Caki2 (cell line): ENCODE results near the gene ZSWIM8. TPM values are rescaled to one million over a fixed set of nuclear protein-coding genes. Genes with fewer than 3 reads are reported as not detected.
"Not testable (repeated sequence)": the region's sequence is repeated elsewhere in the genome, so short reads cannot be mapped to it uniquely, and the experiment has no call there.

ENCODE experiments used
- DNase-seq: peaks from one replicate; pipeline ENCODE4 v3.0.0-alpha.2; 2015; ENCODE audit warnings: low read depth
- in situ Hi-C: cut with HindIII; loops from 2 replicates; pipeline ENCODE4 v1.10.0; 2016; ENCODE audit warnings: low sequenced_read_pairs, low pct_unique_long_range_greater_than_20kb, mixed read lengths
- total RNA-seq: library from RNA; depleted of rRNA; stranded (reverse); fragments of >200 nt; shearing (Covaris generic); gene quantifications from 2 replicates; pipeline ENCODE4 v1.2.3, GENCODE V29; 2014; ENCODE audit warnings: low replicate concordance

Gene ZSWIM8
- total RNA-seq, 1 experiment from 2014 or later, result 22.8 TPM

DNA sequence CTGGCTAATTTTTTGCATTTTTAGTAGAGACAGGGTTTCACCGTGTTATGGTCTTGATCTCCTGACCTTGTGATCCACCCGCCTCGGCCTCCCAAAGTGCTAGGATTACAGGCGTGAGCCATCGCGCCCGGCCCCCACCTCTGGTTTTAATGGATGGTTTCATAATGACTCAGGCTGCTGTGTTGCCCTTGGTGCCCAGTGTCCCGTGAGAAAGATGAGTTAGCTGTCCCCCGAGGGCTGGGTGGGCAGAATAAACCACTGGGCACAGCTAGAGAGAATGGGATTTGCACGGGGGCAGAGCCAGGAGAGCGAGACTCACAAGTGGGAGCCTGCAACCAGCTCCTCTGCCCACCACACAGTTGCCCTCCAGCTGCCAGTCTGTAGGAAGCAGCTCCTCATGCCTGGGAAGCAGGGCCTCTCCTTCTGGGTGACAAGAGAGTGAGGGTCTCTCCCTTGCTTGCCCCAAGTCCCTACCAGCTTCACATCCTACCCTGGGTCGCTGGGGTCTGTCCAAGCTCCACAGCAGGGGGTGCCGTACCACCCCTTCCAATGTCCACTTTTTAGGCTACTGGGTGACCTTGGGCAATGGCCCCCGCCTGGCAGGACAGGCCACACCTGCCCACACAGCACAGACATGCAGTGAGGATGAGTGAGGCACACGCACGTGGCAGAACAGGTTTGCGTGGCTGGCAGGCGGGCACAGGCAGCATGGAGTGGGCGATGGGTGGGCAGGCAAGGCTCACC, 42.1 kb downstream of the ZSWIM8 start:
- in situ Hi-C loops, result no loop called here
- DNase-seq, result peak; percentile 82

DNA sequence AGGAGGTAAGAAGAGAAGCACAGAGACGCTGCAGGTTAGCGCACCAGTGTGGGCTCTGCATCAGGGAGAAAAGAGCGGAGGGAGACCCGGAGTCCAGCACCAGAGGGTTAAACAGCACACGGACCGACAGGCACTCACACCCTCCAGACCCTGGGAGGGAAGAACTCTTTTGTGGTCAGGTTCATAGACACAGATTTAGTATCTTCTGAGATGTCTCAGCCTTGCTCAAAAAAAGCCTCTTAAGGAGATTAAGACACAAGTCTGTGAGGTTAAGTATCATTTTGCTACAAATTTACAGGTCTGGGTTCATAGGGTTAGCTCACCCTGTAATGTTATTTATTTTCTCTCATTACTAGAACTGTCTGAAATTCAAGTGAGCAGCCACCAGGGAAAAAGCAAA, 42.8 kb downstream of the ZSWIM8 start:
- in situ Hi-C loops, result no loop called here
- DNase-seq, result peak; percentile 14

DNA sequence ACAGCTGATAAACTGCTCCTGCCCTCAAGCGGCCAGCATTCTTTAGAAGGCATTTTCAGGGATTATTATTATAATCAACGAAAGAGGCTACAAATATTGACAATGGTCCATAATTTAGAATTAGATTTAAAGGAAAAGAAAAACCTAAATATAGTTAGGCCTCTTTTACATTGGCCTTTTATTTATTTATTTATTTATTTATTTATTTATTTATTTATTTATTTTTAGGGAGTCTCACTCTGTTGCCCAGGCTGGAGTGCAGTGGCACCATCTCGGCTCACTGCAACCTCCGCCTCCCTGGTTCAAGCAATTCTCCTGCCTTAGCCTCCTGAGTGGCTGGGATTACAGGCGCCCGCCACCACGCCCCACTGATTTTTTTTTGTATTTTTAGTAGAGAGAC, 43.7 kb downstream of the ZSWIM8 start:
- in situ Hi-C loops, DNase-seq: not testable (repeated sequence)

DNA sequence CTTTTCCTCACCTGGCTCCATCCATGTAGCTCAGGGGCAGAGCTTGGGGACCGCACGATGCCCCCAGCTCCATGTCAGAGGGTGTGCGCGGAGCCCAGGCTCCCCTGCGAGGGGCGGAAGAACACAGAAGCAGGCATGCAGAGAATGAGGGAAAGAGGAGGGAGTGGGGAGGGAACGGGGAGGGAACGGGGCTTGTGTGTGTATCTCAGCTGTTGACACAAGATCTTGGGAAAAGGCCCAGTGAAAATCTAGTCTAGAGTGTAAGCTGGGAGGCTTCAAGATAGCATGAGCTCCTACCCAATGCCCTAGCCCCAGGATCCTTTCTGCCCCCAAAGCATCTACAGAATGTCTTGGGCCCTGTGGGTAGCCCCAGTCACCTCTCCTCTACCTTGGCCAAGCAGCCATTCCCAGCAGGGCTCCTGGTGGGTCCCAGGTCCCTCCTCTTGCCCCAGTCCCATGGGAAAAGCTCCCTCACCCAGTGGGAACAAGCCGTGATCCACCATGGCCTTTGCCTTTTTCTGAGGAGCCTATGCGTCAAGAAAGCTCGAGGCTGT, 51.1 kb downstream of the ZSWIM8 start:
- in situ Hi-C loops, result no loop called here
- DNase-seq, result no peak

DNA sequence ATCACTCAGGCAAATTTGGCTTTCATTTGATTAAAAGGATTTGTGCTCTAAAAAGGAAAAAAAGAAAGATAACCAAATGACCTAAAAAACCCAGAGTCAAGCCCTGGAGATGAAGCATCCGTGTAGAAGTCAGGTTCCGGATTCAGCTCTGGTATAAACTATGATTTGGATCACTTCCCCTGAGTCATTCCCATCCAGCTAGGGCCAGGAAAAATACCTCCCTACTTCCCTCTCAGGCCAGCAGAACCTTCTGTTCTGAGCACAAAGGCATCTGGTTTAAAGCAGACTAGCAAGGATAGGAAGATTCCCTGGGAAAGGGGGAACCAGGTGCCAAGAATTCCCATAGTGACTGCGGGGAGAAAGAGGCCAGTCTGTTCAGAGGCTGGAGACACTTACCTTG, 51.7 kb downstream of the ZSWIM8 start:
- in situ Hi-C loops, result no loop called here
- DNase-seq, result peak; percentile 49

DNA sequence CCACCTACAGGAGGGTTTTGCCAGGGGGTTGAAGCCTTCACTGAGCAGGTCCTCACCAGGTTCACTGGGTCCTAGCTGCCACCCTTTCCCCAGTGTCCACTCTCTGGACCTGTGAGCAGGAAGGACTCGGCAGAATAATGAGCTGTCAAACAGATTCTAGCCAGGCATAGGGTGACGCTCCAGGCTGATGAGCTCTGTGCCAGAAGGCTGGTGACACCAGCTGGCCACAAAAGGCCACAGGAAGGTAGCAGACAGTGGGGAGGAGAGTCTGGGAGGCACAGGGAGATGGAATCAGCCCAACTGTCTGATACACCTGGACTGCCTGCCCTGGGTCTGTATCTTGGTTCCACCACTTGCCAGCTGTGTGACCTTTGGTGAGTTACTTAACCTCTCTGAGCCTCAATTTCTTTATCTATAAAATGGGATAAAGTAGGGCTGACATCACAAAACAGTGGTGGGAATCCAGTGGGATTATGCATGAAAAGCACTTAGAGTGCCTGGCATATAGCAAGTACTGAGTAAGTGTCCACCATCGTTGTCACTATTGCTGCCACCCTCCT, 52.7 kb downstream of the ZSWIM8 start:
- in situ Hi-C loops, result no loop called here
- DNase-seq, result no peak

DNA sequence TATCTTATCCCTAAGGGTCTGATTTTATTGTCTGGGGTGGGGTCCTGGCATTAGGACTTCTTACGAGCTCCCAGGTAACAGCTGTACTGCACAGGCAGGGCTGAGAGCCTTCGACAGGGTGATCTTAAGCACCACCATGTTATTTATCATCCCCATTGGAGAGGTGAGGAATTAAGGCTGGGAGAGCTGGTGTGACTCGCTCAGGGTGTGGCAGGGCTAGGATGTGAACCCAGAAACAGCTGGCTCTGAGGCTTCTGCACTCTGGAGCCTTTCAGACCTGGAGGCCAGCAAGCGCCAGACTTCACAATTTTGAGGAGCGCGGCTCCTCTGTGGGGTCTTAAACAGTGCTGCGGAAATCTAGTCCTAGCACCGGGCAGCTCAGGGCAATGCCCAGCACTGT, 53.4 kb downstream of the ZSWIM8 start:
- in situ Hi-C loops, result no loop called here
- DNase-seq, result no peak

DNA sequence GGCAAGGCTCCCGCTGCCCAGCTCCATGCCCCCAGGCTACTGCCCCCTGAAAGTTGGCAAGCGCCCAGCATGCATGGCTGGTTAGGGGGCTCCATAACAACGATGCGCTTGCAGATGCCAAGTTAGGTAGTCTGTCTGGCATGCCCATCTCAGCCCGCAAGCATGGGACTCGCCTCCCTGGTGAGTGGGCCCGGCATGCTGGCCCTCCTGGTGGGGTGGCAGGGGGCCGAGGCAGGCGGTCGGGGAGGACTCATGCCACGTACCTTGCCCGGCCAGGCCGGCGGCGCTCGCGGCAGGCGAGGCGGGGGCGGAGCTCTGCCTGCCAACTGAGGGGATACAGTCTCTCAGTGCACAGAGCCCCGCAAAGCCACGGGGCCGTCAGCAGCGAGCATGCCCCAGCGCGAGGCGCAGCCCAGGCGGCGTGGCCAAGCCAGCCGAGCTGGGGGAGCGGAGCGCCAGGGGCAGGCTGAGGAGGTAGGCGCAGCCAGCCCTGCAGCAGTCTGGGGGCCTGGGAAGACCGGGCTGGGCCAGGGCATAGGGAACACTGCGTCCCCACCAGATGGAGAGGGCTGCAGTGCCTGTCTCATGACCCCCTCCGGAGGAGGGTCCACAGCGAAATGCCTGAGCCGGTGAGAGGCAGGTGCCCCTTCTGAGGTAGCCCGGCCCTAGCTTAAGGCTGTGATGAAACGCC, 54.0 kb downstream of the ZSWIM8 start:
- in situ Hi-C loops, result no loop called here
- no peak for DNase-seq

DNA sequence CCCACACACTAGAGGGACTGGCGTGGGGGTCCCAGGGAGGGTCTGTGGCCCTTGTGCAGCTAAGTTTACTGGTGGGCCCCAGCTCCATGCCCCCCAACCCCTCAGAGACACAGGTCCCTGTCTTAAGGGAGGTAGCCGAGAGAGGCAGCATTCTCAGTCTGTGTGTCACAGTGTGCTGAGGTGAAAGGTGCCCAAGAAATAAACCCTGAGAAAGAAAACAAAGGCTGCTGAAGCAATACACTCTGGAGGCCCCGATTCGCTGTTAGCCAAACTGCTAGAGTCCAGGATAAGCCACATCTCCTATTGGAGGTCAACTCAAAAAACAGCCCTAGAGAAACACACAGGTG, 54.6 kb downstream of the ZSWIM8 start:
- DNase-seq, result no peak
- in situ Hi-C loops, result no loop called here

DNA sequence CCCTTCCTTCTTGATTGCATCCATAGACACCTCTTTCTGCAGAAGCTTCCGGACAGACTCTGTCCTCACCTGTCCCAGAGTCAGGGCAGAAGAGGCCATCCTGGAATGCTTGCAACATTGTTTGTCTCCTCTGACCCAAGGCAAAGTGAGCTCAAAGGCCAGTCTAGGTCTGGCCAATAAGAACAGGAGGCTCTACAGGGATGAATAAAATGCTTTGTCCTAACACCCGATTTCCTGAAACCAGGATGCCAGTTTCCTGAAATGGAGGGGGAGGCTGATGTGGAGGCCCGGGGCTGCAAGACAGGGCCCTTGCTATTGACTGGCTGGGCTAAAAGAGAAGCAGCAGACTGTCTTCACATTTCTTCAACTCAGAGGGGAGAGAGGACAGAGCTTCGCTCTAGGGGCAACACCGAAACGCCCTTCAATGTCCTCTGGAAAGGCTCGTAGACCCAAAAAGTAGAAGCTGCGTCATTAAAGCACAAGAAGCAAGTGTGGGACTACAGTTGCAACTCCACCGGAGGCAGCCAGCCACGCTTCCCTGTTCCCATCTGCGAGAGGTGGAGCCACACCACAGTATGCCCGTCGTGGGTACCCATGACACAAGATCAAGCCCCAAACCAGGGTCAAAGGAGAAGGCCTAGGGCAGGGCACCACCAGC, 55.1 kb downstream of the ZSWIM8 start:
- DNase-seq, result no peak
- in situ Hi-C loops, result no loop called here

DNA sequence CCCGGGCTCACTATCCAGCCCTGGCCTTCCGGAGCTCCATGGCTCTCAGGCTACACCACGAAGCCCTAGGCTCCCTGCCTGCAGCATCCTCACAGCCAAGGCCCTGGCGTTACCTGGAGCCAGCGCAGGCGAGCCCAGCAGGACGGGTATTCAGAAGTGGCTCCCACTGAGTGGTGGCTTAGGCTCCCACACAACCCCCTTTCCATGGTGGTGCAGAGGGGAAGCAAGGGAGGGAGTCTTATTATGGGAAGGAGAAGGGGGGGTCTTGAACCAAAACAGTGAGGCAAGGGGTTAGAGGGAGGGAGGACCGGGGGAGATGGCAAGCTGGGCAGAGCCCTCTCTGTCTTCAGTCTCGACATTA, 55.6 kb downstream of the ZSWIM8 start:
- in situ Hi-C loops, result no loop called here
- no peak for DNase-seq

DNA sequence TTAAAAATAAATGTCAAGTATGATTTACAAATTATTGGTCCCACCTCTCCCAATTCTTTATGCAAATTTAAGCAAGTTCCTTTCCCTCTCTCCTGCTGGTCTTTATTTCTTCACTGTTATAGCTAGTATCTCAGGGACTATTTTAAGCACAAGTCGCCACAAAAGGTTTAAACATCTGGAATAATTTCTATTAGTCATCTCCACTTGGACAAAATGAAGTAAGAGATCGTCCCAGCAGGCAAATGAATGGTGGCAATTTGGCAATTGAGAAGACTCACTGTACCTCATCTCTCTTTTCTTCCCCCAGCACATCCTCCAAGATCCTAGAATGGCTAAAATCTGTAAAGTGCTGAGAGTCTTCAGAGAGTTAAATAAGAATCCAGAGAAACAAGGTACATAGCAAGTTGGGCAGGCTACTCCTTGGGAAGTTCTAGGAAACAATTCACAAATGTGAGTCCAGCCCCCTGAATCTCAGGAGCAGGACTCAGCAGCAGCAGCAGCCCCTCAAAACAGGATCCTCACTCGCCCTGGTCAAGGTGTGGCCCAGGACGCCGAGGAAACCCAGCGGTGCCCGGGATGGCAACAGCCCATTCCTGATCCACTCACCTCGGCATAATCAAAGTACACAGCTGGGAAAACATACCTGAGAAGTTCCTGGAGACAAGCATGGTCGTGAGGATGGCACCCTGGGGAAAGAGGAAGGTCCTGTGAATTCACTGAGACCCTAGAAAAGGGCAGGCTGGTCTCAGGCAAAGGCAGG, 56.3 kb downstream of the ZSWIM8 start:
- in situ Hi-C loops, result no loop called here
- no peak for DNase-seq

DNA sequence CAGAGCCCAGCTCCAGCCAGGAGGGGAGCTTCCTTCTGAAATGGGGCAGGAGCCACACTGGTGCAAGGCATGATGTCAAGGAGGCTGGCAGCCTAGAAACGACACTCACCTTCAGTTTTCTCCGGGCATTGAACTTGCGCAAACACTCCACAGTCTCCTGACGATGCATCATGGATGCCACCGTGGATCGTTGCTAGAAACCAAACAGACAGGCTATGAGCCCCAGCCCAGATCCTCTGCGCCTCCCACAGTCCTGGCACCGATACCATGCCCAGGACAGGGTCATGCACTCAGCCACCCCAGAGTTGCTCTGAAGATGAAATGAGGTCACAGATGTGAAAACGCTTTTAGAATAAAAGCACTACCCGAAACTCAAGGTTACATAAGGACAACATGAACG, 56.9 kb downstream of the ZSWIM8 start:
- no peak for DNase-seq
- in situ Hi-C loops, result no loop called here

DNA sequence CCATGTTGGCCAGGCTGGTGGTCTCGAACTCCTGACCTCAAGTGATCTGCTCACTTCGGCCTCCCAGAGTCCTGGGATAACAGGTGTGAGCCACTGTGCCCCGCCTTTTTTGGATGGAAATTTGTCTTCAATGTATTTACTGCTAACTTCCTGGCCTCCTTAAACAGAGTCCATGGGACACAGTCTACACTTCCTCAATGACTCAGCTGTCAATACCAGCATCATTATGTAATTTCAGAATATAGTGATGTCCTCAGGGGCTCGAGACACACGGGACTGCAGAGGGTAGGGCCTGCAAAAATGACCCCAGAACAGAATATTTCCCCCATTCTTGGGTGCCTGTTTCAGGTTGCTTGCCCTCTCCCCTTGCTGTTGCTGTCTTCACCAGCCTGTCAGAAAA, 57.9 kb downstream of the ZSWIM8 start:
- DNase-seq, result no peak
- in situ Hi-C loops, result no loop called here

DNA sequence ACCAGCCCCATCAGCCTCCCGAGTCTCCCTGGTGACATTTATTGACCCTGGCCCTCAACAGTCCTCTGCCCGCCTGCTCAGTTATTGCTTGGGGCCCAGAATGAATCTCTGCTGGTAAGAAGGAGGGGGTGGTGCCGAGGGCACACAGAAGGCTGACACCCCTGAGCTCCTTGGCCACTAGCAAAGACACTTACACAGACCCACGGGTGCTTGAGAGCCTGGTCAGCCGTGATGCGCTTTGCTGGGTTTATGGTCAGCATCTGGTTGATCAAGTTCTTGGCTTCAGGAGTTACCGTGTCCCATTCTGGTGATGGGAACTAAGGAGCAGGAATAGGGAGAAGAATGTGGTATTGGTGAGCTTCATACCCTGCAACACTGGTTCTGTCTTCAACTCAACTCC, 61.6 kb downstream of the ZSWIM8 start:
- no peak for DNase-seq
- in situ Hi-C loops, result no loop called here

DNA sequence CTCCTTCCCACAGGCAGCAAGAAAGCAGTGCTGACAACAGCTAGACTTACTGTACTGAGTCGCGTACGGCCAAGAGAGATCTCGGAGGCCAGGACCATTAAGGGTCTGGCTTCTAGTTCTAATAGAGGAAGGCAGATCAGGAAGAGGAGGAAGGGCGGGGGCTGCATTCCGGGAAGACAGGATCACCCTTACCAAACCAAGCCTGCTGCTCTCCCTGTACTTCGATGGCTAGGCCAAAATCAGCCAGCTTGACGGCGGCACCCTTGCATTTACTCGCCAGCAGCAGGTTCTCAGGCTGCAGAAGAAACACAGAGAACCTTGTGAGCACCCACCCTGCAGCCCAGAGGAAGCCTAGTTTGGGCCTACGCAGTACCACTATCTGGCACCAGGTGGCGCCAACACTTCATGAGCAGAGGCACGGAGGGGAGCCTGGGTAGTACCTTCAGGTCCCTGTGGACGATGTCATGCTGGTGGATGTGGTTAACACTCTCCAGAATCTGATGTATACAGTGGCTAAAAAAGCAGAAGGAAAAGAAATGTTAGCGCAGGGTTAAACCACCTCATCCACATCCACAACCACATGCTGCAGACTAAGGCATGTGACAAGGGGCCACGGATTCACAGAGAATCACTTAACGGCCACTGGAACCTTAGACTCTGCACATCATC, 63.5 kb downstream of the ZSWIM8 start:
- peak; percentile 59 for DNase-seq
- in situ Hi-C loops, result no loop called here

DNA sequence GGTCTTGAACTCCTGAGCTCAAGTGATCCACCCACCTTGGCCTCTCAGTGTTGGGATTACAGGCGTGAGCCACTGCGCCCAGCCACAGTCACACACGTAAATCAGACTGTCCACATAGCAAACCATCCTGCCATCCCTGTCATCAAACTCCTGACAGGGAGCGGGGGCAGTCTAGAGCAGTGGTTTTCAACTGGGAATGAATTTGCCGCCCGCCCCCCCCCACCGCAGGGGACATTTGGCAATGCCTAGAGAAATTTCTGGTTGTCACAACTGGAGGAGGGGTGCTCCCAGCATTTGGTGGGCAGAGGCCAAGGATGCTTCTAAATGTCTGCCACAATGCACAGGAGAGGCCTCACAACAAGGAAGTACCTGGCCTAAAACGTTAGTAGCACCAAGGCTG, 64.8 kb downstream of the ZSWIM8 start:
- in situ Hi-C loops, result no loop called here
- DNase-seq, result no peak

DNA sequence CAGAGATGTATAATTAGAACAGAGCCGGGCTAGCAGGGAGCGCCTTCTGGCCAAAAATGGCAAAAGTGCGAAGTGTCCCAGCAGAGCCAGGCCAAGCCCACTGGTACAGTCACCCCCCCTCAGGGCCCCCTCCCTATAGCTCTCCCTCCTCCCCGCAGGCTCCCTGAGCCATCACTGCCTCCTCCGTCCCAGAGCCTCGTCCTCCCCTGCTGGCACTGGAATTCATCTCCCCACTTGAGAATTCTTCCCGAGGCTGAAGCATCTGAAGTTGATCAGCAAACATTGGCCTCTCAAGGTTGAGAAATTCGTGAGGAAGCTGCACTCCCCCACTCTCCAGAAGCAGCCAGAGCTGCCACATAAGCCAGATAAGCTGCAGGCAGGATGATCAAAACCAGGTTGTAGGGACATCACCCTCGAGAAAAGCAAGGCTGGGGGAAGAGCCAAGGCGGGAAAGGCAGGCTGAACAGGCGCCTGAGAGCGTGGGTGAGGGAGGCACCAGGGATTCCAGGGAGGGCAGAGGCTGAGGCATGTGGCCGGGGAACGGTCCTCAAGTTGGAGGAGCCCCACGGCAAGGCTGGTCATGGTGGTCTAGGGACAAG, 65.6 kb downstream of the ZSWIM8 start:
- DNase-seq, result no peak

More for the DNA sequence above, 65.6 kb downstream of the ZSWIM8 start:
- in situ Hi-C loops, result no loop called here
